HepG2 (cell line): ENCODE results near the gene HS3ST5. TPM values are rescaled to one million over a fixed set of nuclear protein-coding genes. Genes with fewer than 3 reads are reported as not detected.

ENCODE experiments used
- CSRNP2 ChIP-seq: sonication (generic); formaldehyde crosslinking; conservative IDR thresholded peaks from 2 replicates; pipeline ENCODE4 v1.8.0; 2022; ENCODE audit warnings: low read depth, missing genetic modification reagents
- HNRNPLL ChIP-seq: fragments of 200-400 bp; formaldehyde crosslinking; IDR thresholded peaks from 2 replicates; pipeline ENCODE4 v1.6.1; 2017; ENCODE audit warnings: mild to moderate bottlenecking, low read depth, low read length; ENCODE audit not compliant: poor library complexity, severe bottlenecking
- HOXA9 ChIP-seq: sonication (generic); formaldehyde crosslinking; IDR thresholded peaks from 2 replicates; pipeline ENCODE4 v1.8.1; 2022; ENCODE audit warnings: missing genetic modification reagents, mild to moderate bottlenecking, moderate library complexity, borderline replicate concordance
- MAFF ChIP-seq: IDR thresholded peaks from 2 replicates; pipeline ENCODE4 v1.6.1; 2011; ENCODE audit warnings: low read depth, low read length, improper control_type of control experiment
- NAIF1 ChIP-seq: sonication (generic); formaldehyde crosslinking; IDR thresholded peaks from 2 replicates; pipeline ENCODE4 v1.5.0; 2020; ENCODE audit warnings: mild to moderate bottlenecking, missing genetic modification reagents, borderline replicate concordance
- NR2F2 ChIP-seq: IDR thresholded peaks from 2 replicates; pipeline ENCODE4 v1.6.1; 2012; ENCODE audit warnings: low read depth, inconsistent platforms, borderline replicate concordance
- PRDM4 ChIP-seq: sonication (generic); formaldehyde crosslinking; IDR thresholded peaks from 2 replicates; pipeline ENCODE4 v1.9.0; 2021; ENCODE audit warnings: missing genetic modification reagents, borderline replicate concordance
- RFX1 ChIP-seq: fragments of 450-650 bp; IDR thresholded peaks from 2 replicates; pipeline ENCODE4 v1.6.1; 2017
- RFXAP ChIP-seq: sonication (generic); formaldehyde crosslinking; IDR thresholded peaks from 2 replicates; pipeline ENCODE4 v1.4.0; 2020; ENCODE audit warnings: missing genetic modification reagents, borderline replicate concordance
- SIN3A ChIP-seq: IDR thresholded peaks from 2 replicates; pipeline ENCODE4 v1.6.1; 2011; ENCODE audit warnings: low read depth, mild to moderate bottlenecking, control low read depth, low read length, borderline replicate concordance
- YEATS4 ChIP-seq: sonication (generic); formaldehyde crosslinking; IDR thresholded peaks from 2 replicates; pipeline ENCODE4 v1.4.0; 2020; ENCODE audit warnings: missing genetic modification reagents, borderline replicate concordance
- ZBTB44 ChIP-seq: sonication (generic); formaldehyde crosslinking; IDR thresholded peaks from 2 replicates; pipeline ENCODE4 v1.4.0; 2020; ENCODE audit warnings: missing genetic modification reagents
- ZNF724P ChIP-seq: sonication (generic); formaldehyde crosslinking; IDR thresholded peaks from 2 replicates; pipeline ENCODE4 v1.8.0; 2022; ENCODE audit warnings: missing genetic modification reagents, borderline replicate concordance
- ZNF879 ChIP-seq: sonication (generic); formaldehyde crosslinking; IDR thresholded peaks from 2 replicates; pipeline ENCODE4 v1.8.1; 2023; ENCODE audit warnings: missing genetic modification reagents
- polyA plus RNA-seq, 8 experiments: library from polyadenylated mRNA; depleted of rRNA in 3 of 8; stranded (reverse) in 7 of 8; unstranded in 1 of 8; fragments of >200 nt; fragmentation: Illumina TruSeq in 4 of 8; extraction: Trizol in 4 of 8; gene quantifications; 2 replicates each; pipeline versions ENCODE4 v1.2.1 to v1.2.3, GENCODE V29; 2011 to 2016; ENCODE audit warnings: low read depth in 4 of 8, missing spikeins in 1 of 8, mixed read lengths in 1 of 8; ENCODE audit not compliant: insufficient read depth in 1 of 8
- total RNA-seq, 5 experiments: library from RNA; depleted of rRNA; stranded (reverse); fragments of >200 nt; fragmentation: Illumina TruSeq; extraction: Trizol; gene quantifications; 2 replicates each; pipeline ENCODE4 v1.2.3, GENCODE V29; 2016; ENCODE audit warnings: low read depth in 1 of 5
- TF ChIP-seq, protein P1 (sequence below), 2 experiments: fragments of 450-650 bp in 1 of 2; sonication (generic) in 1 of 2; formaldehyde crosslinking; IDR thresholded peaks; 2 replicates each; pipeline versions ENCODE4 v1.5.0 to v1.8.0; 2020 to 2022; ENCODE audit warnings: mild to moderate bottlenecking in 1 of 2, missing genetic modification reagents in 1 of 2
- TF ChIP-seq, protein P2 (sequence below): sonication (generic); formaldehyde crosslinking; IDR thresholded peaks from 2 replicates; pipeline ENCODE4 v1.5.0; 2020; ENCODE audit warnings: missing genetic modification reagents
- TF ChIP-seq, protein P3 (sequence below): sonication (generic); formaldehyde crosslinking; IDR thresholded peaks from 2 replicates; pipeline ENCODE4 v1.5.0; 2020; ENCODE audit warnings: mild to moderate bottlenecking, low read depth, missing genetic modification reagents, borderline replicate concordance
- TF ChIP-seq, protein P4 (sequence below): sonication (generic); formaldehyde crosslinking; IDR thresholded peaks from 2 replicates; pipeline ENCODE4 v1.4.0; 2020; ENCODE audit warnings: mild to moderate bottlenecking, missing genetic modification reagents

HS3ST5 gene
- total and polyA plus RNA-seq, 2 of the 13 experiments (the other 11 are each of a cell fraction or from before 2014, with no cell fraction given): 1.1 to 1.6 TPM

DNA sequence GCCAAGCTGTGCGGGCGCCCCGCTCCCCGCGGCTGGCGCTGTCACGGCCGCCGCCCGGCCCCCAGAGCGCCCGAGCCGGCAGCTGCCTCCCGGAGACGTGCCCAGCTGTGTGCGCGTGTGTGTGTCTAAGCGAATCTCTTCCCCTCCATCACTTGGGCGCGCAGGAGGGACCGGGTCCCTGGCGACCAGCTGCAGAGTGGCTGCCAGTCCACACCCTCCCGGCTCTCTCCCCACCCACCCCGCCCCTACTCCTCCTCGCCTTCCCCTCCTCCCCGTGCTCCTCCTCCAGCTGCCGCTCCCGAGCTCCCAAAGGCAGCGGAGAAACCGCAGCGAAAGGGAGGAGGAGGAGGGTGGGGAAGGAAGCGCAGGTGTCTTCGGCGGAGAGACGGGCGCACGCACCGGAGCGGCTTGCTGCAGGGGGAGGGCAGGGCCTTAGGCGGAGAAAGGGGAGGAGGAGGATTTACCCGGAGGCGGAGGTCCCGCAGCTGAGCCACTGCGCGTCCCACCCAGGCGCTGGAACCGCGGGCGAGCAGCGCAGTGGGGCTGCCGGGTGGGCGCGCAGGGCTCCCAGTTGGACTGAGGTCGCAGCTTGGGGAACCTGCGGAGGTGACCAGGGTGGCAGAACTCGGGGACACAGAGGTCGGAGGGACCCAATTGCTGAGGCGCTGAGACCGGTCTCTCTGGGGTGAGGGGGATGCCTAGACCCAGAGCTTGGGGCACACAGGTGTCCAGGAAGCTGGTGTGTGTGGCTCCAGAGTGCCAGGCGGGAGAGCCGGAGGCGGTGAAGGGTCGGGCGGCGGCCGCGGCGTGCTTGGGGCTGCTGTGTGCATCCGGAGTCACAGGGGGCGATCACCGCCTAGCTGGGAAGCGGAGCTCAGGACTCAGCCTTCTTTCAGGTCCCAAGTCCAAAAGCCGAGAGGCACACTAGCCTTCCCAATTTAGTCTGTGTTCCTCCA lies at the start of gene HS3ST5 (continued):
- TF ChIP-seq ZNF724P (CRISPR knock-in tag) (no peak; the same call in 1 of the 2 replicates), RFXAP (CRISPR knock-in tag) (no peak), HNRNPLL (peak; percentile 75), NAIF1 (CRISPR knock-in tag) (no peak), ZNF879 (CRISPR knock-in tag) (no peak), MAFF (no peak), HOXA9 (peak; percentile 64; the same call in 1 of the 2 replicates), CSRNP2 (CRISPR knock-in tag) (no peak), ZBTB44 (CRISPR knock-in tag) (no peak), RFX1 (no peak), PRDM4 (CRISPR knock-in tag) (no peak), NR2F2 (0 out of 2 replicates have a peak, but pooled peaks have one; percentile 33), YEATS4 (0 out of 2 replicates have a peak, but pooled peaks have one; percentile 49), SIN3A (no peak; the same call in 1 of the 2 replicates)
- TF ChIP-seq, protein P1, sequence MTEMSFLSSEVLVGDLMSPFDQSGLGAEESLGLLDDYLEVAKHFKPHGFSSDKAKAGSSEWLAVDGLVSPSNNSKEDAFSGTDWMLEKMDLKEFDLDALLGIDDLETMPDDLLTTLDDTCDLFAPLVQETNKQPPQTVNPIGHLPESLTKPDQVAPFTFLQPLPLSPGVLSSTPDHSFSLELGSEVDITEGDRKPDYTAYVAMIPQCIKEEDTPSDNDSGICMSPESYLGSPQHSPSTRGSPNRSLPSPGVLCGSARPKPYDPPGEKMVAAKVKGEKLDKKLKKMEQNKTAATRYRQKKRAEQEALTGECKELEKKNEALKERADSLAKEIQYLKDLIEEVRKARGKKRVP (CRISPR knock-in tag; IDR thresholded peaks at IDR 0.05): peak in 1 of 2 experiments; percentile 34; a peak in 1 of 4 replicates
- TF ChIP-seq, protein P2, sequence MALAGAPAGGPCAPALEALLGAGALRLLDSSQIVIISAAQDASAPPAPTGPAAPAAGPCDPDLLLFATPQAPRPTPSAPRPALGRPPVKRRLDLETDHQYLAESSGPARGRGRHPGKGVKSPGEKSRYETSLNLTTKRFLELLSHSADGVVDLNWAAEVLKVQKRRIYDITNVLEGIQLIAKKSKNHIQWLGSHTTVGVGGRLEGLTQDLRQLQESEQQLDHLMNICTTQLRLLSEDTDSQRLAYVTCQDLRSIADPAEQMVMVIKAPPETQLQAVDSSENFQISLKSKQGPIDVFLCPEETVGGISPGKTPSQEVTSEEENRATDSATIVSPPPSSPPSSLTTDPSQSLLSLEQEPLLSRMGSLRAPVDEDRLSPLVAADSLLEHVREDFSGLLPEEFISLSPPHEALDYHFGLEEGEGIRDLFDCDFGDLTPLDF (CRISPR knock-in tag): no peak
- TF ChIP-seq, protein P3, sequence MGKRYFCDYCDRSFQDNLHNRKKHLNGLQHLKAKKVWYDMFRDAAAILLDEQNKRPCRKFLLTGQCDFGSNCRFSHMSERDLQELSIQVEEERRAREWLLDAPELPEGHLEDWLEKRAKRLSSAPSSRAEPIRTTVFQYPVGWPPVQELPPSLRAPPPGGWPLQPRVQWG (CRISPR knock-in tag): no peak
- TF ChIP-seq, protein P4, sequence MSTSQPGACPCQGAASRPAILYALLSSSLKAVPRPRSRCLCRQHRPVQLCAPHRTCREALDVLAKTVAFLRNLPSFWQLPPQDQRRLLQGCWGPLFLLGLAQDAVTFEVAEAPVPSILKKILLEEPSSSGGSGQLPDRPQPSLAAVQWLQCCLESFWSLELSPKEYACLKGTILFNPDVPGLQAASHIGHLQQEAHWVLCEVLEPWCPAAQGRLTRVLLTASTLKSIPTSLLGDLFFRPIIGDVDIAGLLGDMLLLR (CRISPR knock-in tag): peak; percentile 18; the same call in 1 of the 2 replicates
